GM19372 (cell line): Measurements from ENCODE around the gene NOX4.
"Not testable (repeated sequence)": the region's sequence is repeated elsewhere in the genome, so short reads cannot be mapped to it uniquely, and the experiment has no call there.

Experiments
- ATAC-seq: cut with Tn5 transposase; IDR thresholded peaks from one replicate; pipeline ENCODE4 v1.9.1; 2021; ENCODE audit warnings: mild to moderate bottlenecking, low read depth, moderate library complexity; ENCODE audit not compliant: unreplicated experiment

The NOX4 gene

DNA sequence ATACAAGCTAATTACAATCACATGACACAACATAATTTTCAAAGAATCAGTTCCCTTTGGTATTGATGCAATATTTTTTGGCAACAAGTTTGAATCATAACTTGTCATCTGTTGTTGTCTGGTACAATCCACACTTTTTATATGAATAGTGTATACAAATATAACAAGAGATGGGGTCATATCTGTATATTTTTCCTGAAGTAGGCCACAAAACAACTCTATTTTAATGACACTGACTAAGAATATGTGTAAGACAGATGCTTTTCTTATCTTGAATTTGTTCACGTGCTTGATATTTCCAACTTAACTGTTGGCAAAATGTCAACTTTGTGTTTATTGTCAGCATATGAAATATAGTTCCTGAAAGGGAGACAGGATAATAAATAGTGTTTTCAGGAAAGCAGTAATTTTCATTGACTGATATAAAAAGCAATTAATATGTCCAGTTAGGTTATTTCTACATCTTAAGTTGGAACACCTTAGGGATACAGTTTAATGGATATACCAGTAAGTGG, 27.9 kb downstream of the NOX4 start:
- no peak for ATAC-seq

GRCh38 chr11:89458716-89459115, 32.5 kb downstream of the NOX4 start:
- ATAC-seq = no peak

DNA sequence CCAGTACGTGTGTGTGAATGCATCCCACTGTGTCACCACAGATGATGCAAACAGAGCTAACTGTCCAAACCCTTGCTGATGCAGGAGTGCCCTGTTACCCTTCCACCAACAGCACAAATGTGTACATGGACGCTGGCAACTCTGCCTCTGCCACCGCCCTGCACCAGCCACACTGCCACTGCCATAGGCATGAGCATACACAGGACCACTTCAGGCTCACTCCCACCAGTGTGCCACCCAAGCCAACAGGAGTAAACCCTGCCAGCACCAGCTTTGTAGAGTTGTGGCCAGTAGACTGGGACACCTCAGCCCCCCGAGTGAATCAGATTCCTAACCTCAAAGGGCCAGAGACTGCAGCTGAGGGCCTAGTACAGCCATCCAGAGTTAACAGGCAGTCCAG, 34.0 kb downstream of the NOX4 start:
- no peak for ATAC-seq

- ATAC-seq = no peak
These were observed 34.5 kb downstream of the NOX4 start for GRCh38 chr11:89456681-89457080.

GRCh38 chr11:89452780-89453179, 38.4 kb downstream of the NOX4 start:
- no peak for ATAC-seq

GRCh38 chr11:89447845-89448244, 43.3 kb downstream of the NOX4 start:
- ATAC-seq = no peak

- no peak for ATAC-seq
These were observed 47.5 kb downstream of the NOX4 start for GRCh38 chr11:89443361-89444322.

DNA sequence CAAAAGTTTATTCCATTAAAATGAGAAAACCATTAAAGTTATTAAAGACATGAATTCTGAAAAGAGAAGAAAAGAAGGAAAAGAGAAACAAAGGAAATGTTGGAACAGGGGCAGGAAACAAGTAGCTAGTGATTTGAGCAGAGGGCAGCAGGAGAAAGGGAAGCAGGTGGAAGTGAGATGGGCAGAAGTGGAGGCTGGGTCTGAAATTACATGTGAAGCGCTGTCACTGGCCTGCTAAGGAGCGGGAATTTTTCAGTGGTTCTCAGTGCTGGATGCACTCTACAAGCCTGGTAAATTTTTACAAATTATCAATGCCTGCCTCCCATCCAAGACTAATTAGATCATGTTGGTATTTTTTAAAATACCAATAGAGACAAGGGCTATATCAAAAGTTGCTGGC, 48.4 kb downstream of the NOX4 start:
- ATAC-seq = no peak

- no peak for ATAC-seq
These were observed 49.6 kb downstream of the NOX4 start for GRCh38 chr11:89441606-89442005.

- ATAC-seq = no peak
These were observed 53.9 kb downstream of the NOX4 start for GRCh38 chr11:89437317-89437716.

DNA sequence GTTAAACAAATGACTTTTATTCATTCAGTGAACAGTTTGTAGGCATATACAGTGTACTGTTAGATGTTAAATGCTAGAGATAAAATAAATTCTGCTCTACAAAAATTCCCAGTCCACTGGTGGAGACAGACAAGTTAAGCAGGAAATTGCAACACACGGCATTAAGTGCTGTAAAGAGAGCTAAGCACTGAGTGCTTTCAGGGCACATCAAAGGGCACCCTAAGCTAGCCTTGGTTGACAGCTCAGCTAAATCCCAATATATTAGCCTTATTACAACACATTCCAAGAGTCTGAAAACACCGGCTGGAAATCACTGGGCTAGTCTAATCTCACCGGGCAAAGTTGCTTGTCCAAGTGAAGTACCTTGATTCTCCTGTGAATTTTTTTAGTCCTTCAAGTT, 55.1 kb downstream of the NOX4 start:
- no peak for ATAC-seq

- ATAC-seq = no peak
These were observed 57.9 kb downstream of the NOX4 start for GRCh38 chr11:89433278-89433677.

- ATAC-seq = not testable (repeated sequence)
These were observed 59.0 kb downstream of the NOX4 start for GRCh38 chr11:89432182-89432581.

DNA sequence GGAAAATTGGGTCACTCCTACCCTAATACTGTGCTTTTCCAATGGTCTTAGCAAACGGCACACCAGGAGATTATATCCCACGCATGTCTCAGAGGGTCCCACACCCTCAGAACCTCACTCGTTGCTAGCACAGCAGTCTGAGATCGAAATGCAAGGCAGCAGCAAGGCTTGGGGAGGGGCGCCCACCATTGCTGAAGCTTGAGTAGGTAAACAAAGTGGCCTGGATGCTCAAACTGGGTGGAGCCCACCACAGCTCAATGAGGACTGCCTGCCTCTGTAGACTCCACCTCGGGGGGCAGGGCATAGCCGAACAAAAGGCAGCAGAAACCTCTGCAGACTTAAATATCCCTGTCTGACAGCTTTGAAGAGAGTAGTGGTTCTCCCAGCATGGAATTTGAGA, 64.7 kb downstream of the NOX4 start:
- ATAC-seq = not testable (repeated sequence)

DNA sequence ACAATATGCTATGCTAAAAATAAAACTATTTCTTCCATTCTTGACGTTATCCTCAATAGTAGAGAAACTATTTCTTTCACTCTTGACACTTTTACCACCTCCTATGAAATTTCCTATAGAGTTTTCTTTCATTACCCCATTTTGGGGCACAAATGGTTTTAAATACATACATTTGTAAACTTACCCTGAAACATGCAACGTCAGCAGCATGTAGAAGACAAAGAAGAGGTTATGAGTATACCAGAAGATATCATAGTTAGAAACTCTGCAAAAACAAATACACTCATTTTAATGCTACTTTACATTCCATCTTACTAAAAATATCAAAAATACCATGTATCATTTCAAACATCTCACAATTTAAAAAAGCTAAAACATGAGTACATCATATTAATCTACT, 69.5 kb downstream of the NOX4 start:
- ATAC-seq = no peak

GRCh38 chr11:89420981-89421380, 70.2 kb downstream of the NOX4 start:
- no peak for ATAC-seq

DNA sequence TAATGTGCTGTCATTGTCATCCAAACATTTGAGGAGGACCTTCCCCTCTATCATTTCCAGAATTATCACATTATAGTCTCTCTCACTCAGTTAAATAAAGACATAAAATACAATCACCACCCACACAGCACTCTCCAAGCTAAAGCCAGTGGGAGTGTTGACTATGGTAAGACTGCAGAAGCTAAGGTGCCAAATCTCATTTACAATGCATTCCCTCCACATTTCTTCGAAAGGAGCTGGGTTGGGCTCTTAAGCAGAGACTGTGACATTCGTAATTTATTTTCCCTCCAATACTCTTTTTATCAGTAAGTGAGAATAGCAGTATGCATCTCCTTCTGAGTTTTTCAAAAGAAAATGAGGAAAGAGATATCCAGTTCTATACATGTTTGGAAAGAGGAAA, 74.2 kb downstream of the NOX4 start:
- ATAC-seq = no peak

DNA sequence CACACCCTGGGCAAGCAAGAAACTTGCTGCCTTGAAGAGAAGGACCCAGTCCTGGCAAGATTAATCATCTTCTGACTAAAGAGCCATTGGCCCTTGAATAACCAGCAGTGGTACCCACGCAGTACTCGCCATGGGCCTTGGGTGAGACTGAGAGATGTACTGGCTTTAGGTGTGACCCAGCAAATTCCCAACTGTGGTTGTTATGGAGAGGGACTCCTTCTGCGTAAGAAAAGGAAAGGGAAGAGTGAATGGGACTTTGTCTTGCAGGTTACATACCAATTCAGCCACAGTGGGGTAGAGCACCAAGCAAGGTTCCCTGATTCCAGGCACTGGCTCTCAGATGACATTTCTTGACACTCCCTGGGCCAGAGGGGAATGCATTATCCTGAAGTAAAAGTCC, 80.1 kb downstream of the NOX4 start:
- not testable (repeated sequence) for ATAC-seq

DNA sequence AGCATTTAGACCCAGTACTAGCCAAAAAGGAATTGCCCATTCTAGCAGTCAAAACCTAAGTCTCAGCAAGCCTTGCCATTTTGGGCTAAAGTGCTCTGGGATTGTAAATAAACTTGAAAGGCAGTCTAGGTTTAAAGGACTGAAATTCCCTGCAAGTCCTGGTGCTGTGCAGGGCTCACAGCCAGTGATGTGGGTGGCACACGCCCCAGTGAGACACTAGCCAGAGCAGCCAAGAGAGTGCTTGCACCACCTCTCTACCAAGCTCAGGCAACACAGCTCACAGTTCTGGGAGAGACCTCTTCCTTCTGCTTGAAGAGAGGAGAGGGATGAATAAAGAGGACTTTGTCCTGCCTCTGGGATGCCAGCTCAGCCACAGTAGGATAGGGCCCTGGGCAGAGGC, 80.5 kb downstream of the NOX4 start:
- not testable (repeated sequence) for ATAC-seq

GRCh38 chr11:89408441-89408840, 82.7 kb downstream of the NOX4 start:
- not testable (repeated sequence) for ATAC-seq

DNA sequence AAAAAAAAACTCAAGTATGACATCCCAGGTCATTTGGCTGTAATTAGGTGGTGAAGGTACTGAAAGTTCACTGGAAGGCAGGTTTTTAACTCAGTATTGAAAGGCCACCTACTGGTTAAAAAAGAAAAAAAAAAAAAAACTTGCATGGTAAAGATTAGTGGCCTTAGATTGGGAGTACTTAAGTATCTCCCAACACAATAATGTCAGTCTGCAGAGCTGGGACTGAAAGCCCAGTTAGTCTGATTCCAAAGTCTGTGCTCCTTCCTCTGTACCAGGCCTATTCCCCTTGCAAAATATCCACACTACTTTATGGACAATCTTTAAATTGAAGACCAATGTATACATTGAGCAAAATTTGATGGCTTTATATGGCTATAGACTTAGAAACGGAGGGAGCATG, 85.5 kb downstream of the NOX4 start:
- ATAC-seq = no peak

GRCh38 chr11:89391654-89392053, 99.5 kb downstream of the NOX4 start:
- ATAC-seq = not testable (repeated sequence)
